ENCODE measurements around the gene NFATC2. TPM values are rescaled to one million over a fixed set of nuclear protein-coding genes. Genes with fewer than 3 reads are reported as not detected.

NFATC2 gene
- polyA plus RNA-seq, 1 donor from 2014 or later, result not detected

DNA sequence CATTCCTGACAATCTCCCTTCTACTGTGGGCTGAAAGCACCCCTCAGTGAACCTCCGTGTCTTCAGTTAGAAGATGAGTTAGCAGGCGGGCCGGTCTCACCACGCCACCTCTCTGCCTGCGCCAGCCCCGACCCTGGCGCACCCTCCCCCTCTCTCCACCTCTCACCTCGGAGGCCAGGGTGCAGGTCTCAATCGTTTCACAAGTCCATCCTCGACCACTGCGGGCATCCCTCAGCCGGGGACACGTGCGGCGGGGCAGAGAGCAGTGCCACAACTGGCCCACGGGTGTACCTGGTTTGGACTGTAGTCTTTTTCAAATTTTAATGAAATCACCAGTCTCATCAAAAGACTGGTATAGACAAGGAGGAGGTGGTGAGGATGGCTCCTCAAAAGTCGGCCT is 34.4 kb downstream of the NFATC2 start:
- Histone ChIP-seq H2AFZ (ENCODE audit: low read depth, low read length) (no peak overlapping the region), H3K27ac (ENCODE audit: low read length) (no peak overlapping the region), H3K9me3 (ENCODE audit: low read length) (no peaks in the 10 kb centered on the region), H3K27me3 (ENCODE audit: insufficient read depth, low read depth, low read length) (no peaks in the 10 kb centered on the region), H4K20me1 (ENCODE audit: insufficient read depth) (no peaks in the 10 kb centered on the region), H3K4me2 (ENCODE audit: low read length) (no peak overlapping the region), H3K36me3 (ENCODE audit: insufficient read depth, low read length) (no peaks in the 10 kb centered on the region), H3K4me3 (ENCODE audit: low read length) (no peak overlapping the region), H3K9ac (ENCODE audit: low read length) (no peak overlapping the region), H3K9me2 (ENCODE audit: insufficient read depth, low read length) (no peaks in the 10 kb centered on the region), H3K79me2 (replicated peaks; ENCODE audit: insufficient read depth, low read length) (no peaks in the 10 kb centered on the region), H3F3A (ENCODE audit: insufficient read depth, low read length, poor library complexity, severe bottlenecking) (no peaks in the 10 kb centered on the region)
- TF ChIP-seq EZH2 (IDR thresholded peaks at IDR 0.05; ENCODE audit: borderline replicate concordance, insufficient read depth, low read length, poor library complexity, severe bottlenecking) (no peak), POLR2AphosphoS5 (IDR thresholded peaks at IDR 0.05) (no peak)

DNA sequence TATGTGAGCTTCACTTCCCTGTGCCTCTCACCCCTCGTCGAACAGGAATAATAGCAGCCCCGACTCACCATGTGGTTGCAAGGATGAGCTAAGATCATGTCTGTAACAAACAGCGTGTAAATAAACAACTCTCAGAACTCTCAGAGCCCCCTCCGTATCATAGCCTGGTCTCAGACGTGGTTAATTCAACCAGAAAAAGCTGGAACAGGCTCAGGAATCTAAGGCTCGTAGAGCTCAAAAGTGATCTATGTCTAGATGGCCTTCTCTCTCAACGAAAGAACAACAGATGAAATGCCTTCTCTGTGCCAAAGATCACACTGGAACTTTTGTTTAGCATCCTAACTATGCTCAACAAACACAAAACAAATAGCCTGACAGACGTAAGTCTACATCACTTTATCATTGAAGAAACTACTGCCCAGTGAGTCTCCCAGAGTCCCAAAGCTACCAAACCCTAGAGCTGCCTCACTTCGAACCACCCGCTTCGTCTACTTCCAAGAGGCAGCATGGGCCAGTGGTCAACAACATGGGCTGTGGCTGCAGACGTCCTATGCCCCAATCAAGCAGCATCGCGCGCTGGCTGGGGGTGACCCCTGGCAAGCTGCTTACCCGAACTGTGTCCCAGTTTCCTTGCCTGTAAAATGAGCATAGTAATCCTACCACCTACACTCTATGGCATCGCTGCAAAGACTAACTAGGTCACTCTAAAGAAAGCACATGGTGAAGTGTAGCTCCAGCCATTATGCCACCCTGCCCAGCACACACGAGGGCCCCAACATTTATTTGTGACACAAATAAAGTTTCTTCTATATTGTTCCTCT is 35.1 kb downstream of the NFATC2 start:
- Histone ChIP-seq H3K27me3 (ENCODE audit: insufficient read depth, low read depth, low read length) (no peaks in the 10 kb centered on the region), H4K20me1 (ENCODE audit: insufficient read depth) (no peaks in the 10 kb centered on the region), H3K27ac (ENCODE audit: low read length) (no peak overlapping the region), H3F3A (ENCODE audit: insufficient read depth, low read length, poor library complexity, severe bottlenecking) (no peaks in the 10 kb centered on the region), H3K79me2 (replicated peaks; ENCODE audit: insufficient read depth, low read length) (no peaks in the 10 kb centered on the region), H3K36me3 (ENCODE audit: insufficient read depth, low read length) (no peaks in the 10 kb centered on the region), H3K4me2 (ENCODE audit: low read length) (no peak overlapping the region), H3K9ac (ENCODE audit: low read length) (no peak overlapping the region), H2AFZ (ENCODE audit: low read depth, low read length) (no peak overlapping the region), H3K4me3 (ENCODE audit: low read length) (no peak overlapping the region), H3K9me3 (ENCODE audit: low read length) (no peaks in the 10 kb centered on the region), H3K9me2 (ENCODE audit: insufficient read depth, low read length) (no peaks in the 10 kb centered on the region)
- TF ChIP-seq SMC3 (conservative IDR thresholded peaks at IDR 0.05; ENCODE audit: poor library complexity) (no peak), RAD21 (conservative IDR thresholded peaks at IDR 0.05) (no peak), TAF1 (IDR thresholded peaks at IDR 0.05; ENCODE audit: low read depth) (no peak), MXI1 (conservative IDR thresholded peaks at IDR 0.05; ENCODE audit: poor library complexity, severe bottlenecking) (no peak), EP300 (conservative IDR thresholded peaks at IDR 0.05; ENCODE audit: poor library complexity, severe bottlenecking) (no peak), POLR2AphosphoS5 (IDR thresholded peaks at IDR 0.05) (no peak), EZH2 (IDR thresholded peaks at IDR 0.05; ENCODE audit: borderline replicate concordance, insufficient read depth, low read length, poor library complexity, severe bottlenecking) (no peak)
- TF ChIP-seq, protein P1, sequence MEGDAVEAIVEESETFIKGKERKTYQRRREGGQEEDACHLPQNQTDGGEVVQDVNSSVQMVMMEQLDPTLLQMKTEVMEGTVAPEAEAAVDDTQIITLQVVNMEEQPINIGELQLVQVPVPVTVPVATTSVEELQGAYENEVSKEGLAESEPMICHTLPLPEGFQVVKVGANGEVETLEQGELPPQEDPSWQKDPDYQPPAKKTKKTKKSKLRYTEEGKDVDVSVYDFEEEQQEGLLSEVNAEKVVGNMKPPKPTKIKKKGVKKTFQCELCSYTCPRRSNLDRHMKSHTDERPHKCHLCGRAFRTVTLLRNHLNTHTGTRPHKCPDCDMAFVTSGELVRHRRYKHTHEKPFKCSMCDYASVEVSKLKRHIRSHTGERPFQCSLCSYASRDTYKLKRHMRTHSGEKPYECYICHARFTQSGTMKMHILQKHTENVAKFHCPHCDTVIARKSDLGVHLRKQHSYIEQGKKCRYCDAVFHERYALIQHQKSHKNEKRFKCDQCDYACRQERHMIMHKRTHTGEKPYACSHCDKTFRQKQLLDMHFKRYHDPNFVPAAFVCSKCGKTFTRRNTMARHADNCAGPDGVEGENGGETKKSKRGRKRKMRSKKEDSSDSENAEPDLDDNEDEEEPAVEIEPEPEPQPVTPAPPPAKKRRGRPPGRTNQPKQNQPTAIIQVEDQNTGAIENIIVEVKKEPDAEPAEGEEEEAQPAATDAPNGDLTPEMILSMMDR (IDR thresholded peaks at IDR 0.05; ENCODE audit: poor library complexity, severe bottlenecking), result no peak
- TF ChIP-seq, protein P2, sequence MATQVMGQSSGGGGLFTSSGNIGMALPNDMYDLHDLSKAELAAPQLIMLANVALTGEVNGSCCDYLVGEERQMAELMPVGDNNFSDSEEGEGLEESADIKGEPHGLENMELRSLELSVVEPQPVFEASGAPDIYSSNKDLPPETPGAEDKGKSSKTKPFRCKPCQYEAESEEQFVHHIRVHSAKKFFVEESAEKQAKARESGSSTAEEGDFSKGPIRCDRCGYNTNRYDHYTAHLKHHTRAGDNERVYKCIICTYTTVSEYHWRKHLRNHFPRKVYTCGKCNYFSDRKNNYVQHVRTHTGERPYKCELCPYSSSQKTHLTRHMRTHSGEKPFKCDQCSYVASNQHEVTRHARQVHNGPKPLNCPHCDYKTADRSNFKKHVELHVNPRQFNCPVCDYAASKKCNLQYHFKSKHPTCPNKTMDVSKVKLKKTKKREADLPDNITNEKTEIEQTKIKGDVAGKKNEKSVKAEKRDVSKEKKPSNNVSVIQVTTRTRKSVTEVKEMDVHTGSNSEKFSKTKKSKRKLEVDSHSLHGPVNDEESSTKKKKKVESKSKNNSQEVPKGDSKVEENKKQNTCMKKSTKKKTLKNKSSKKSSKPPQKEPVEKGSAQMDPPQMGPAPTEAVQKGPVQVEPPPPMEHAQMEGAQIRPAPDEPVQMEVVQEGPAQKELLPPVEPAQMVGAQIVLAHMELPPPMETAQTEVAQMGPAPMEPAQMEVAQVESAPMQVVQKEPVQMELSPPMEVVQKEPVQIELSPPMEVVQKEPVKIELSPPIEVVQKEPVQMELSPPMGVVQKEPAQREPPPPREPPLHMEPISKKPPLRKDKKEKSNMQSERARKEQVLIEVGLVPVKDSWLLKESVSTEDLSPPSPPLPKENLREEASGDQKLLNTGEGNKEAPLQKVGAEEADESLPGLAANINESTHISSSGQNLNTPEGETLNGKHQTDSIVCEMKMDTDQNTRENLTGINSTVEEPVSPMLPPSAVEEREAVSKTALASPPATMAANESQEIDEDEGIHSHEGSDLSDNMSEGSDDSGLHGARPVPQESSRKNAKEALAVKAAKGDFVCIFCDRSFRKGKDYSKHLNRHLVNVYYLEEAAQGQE (IDR thresholded peaks at IDR 0.05; ENCODE audit: borderline replicate concordance), result no peak
